ENCODE results near the gene ZNF33A.
"Not testable (repeated sequence)": the region's sequence is repeated elsewhere in the genome, so short reads cannot be mapped to it uniquely, and the experiment has no call there.

ZNF33A gene

GRCh38 chr10:38045129-38045528 lies 34.7 kb downstream of the ZNF33A start:
- no peak for DNase-seq (ENCODE audit: low spot score)

DNA sequence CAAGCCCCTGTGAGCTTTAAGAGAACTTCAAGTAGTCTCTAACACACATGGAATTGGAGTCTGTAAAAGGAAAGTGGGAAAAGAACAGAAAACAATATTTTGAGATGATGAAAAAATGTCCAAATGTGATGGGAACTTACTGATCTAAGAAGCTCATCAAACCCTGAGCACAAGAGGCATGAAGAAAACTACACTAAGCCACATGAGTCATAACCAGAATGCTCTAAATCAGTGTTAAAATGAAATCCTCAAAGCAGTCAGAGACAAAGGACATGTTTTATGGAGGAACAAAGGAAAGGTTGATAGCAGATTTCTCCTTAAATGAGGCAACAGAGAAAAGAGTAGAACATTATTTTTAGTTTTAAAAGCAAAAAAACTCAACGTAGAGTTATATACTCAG lies 37.2 kb downstream of the ZNF33A start:
- no peak for DNase-seq (ENCODE audit: low spot score)

DNA sequence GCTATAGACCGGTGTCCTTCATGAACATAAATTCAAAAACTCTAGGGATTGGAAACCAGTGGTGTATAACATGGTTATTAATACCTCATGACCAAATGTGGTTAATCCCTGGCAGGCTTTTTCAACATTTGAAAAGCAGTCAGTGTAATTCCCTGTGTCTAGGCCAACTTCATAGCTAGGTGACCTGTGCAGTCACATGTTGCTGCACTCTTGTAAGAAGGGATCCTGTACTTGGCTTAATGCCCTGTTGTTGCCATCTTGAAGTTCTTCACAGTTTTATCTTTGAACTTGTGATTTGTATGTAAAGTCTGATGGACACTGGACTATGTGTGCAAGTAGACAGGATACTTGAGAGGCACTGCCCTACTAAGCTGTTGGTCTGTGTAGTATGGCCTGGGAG lies 39.7 kb downstream of the ZNF33A start:
- no peak for DNase-seq (ENCODE audit: low spot score)

DNA sequence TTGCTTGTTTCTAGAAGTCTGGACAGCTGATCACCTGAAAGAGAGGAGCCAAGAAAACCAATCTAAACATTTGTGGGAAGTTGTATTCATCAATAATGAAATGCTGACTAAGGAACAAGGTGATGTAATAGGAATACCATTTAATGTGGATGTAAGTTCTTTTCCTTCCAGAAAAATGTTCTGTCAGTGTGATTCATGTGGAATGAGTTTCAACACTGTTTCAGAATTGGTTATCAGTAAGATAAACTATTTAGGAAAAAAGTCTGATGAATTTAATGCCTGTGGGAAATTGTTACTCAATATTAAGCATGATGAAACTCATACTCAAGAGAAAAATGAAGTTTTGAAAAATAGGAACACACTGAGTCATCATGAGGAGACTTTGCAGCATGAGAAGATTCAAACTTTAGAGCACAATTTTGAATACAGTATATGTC lies 43.9 kb downstream of the ZNF33A start:
- no peak for DNase-seq (ENCODE audit: low spot score)

DNA sequence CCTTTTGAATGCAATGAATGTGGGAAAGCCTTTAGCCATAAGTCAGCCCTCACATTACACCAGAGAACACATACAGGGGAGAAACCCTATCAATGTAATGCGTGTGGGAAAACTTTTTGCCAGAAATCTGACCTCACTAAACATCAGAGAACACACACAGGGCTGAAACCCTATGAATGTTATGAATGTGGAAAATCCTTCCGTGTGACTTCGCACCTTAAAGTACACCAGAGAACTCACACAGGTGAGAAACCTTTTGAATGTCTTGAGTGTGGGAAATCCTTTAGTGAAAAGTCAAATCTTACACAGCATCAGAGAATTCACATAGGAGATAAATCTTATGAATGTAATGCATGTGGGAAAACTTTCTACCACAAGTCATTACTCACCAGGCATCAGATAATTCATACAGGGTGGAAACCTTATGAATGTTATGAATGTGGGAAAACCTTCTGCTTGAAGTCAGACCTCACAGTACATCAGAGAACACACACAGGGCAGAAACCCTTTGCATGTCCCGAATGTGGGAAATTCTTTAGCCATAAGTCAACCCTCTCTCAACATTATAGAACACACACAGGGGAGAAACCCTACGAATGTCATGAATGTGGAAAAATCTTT lies 44.9 kb downstream of the ZNF33A start:
- DNase-seq (ENCODE audit: low spot score): not testable (repeated sequence)

DNA sequence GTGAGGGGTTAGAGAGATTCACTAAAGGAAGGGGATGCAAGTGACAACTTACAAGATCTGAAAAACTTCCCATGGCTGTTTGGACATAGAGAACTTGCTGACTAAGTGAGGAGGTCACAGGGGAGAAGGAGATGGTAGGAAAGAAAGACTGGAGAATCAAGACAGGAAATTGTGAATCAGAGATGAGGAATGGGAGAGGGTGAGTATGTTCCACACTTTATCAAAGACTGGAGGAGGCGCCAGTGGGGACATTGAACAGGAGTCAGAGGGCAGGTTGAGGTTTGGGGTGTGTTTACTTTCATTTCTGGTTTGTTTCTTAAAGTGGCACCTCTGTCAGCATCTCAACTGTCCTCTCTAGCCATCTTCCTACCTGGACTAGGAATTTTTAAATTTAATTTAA lies 59.2 kb downstream of the ZNF33A start:
- not testable (repeated sequence) for DNase-seq (ENCODE audit: low spot score)

- DNase-seq (ENCODE audit: low spot score): no peak
Observed at GRCh38 chr10:38070501-38070900, 60.0 kb downstream of the ZNF33A start.

DNA sequence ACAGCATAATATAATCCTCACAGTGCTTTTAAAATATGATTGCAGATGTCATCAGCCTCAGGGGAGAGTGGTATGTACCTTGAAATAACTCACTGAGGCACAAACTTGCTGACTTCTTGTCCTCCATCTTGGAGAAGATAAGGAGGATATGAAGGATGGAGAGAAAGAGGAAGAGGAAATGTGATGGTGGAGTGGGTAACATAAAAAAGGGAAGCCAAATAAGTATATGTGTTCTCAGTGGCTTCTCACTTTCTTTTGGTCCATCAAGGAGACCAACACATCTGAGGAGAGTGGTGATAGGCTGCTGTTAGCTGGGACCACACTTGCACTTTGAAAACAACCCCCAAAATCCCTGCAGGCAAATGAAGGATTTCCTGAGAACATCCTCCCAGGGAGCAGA lies 62.1 kb downstream of the ZNF33A start:
- no peak for DNase-seq (ENCODE audit: low spot score)

DNA sequence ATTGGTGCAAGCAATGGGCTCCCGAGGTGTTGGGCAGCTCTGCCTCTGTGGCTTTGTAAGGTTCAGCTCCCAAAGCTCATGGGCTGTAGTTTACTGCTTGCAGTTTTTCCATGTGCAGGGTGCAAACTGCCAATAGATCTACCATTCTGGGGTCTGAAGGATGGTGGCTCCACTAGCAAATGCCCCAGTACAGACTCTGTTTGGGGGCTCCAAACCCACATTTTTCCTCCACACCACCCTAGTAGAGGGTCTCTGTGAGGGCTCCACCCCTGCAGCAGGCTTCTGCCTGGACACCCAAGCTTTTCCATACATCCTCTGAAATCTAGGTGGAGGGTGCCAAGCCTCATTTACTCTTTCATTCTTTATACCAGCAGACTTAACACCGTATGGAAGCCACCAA lies 66.2 kb downstream of the ZNF33A start:
- no peak for DNase-seq (ENCODE audit: low spot score)

DNA sequence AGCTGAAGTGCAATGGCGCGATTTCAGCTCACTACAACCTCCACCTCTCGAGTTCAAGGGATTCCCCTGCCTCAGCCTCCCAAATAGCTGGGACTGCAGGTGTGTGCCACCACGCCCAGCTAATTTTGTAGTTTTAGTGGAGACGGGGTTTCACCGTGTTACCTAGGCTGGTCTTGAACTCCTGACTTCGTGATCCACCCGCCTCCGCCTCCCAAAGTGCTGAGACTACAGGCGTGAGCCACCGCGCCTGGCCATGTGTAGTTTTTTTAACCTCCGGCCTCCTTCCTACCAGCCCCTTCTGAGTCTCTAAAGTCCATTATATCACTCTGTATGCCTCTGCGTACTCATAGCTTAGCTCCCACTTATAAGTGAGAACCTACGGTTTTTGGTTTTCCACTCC lies 82.8 kb downstream of the ZNF33A start:
- DNase-seq (ENCODE audit: low spot score): not testable (repeated sequence)

DNA sequence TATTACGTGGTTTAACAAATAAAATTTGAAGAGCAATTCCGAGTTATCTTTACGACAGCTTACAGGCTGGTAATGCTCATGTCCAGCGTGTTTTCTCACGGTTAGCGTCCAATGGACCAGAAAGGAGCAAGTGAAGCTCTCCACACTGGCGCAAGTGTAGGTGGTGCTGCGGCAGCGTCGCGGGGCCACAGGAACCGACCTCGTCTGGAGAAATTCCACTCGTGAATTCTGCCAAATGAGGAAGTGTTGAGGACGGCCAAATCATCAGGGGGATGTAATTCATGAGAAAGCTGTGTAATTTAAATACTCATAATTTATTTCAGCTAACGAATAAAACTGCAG lies 83.3 kb downstream of the ZNF33A start:
- DNase-seq (ENCODE audit: low spot score): no peak

- DNase-seq (ENCODE audit: low spot score): peak; percentile 92
Observed at GRCh38 chr10:38094158-38094926, 83.9 kb downstream of the ZNF33A start, which contains the start of gene ZNF37A. Gene ZNF37A, plus strand, starts transcription at chr10:38094337. Its CDS starts 2,281 bp downstream, at chr10:38096618.

- peak; percentile 66 for DNase-seq (ENCODE audit: low spot score)
Observed at GRCh38 chr10:38094927-38095574, 84.6 kb downstream of the ZNF33A start.

- DNase-seq (ENCODE audit: low spot score): no peak
Observed at GRCh38 chr10:38102880-38103279, 92.4 kb downstream of the ZNF33A start.

- no peak for DNase-seq (ENCODE audit: low spot score)
Observed at GRCh38 chr10:38103756-38104155, 93.3 kb downstream of the ZNF33A start.

DNA sequence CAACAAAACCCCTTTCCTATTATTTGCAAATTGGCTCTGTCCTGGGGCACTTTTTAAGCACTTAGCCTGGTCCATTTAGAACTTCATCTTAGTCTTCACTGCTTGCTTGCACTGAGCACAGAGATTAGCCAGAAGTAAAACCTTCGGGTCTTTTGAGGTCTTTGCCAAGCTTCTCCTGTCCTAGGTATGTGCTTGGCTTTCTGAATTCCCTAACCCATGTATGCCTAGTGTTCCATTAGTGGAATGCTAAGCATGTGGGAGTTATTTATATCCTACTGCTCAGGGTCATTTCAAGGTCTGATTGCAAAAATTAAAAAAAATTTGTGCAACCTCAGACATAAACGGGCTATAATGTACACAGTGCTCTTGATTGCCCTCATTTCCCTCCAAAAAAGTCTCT lies 101.7 kb downstream of the ZNF33A start:
- DNase-seq (ENCODE audit: low spot score): no peak

All from left forelimb (tissue), 1 donor.